ENCODE results near the gene CEP85. TPM values are rescaled to one million over a fixed set of nuclear protein-coding genes. Genes with fewer than 3 reads are reported as not detected.

CEP85 gene
- total RNA-seq, 1 experiment from 2014 or later, result 37.2 TPM

GRCh38 chr1:26197813-26198212 lies 36.2 kb upstream of the CEP85 start:
- Histone ChIP-seq H3K9me3 (ENCODE audit: control insufficient read depth in 1 of 2, insufficient read depth in 1 of 2, low read depth in 1 of 2, low read length in 2 of 2) (no peaks in the 10 kb centered on the region), H4K20me1 (ENCODE audit: insufficient read depth) (no peaks in the 10 kb centered on the region), H3K79me2 (ENCODE audit: insufficient read depth, low read length) (no peaks in the 10 kb centered on the region), H3K4me2 (ENCODE audit: low read length) (no peak overlapping the region), H3K4me1 (ENCODE audit: control insufficient read depth in 1 of 2, insufficient read depth in 2 of 2, low read length in 2 of 2) (peaks cover 2 to 4% of the 10 kb centered on the region in 2 experiments; a peak in 1 of 4 replicates), H3K27ac (ENCODE audit: low read depth, low read length) (no peak overlapping the region), H3K9ac (ENCODE audit: low read length) (no peak overlapping the region), H3K27me3 (ENCODE audit: insufficient read depth, low read length) (no peaks in the 10 kb centered on the region), H3K9me2 (ENCODE audit: insufficient read depth) (no peaks in the 10 kb centered on the region), H3K36me3 (ENCODE audit: control insufficient read depth in 1 of 2, insufficient read depth in 2 of 2, low read length in 2 of 2) (no peaks in the 10 kb centered on the region), H3K4me3 (replicated peaks in 1 of 2; ENCODE audit: low read depth in 1 of 2, low read length in 2 of 2) (no peak overlapping the region), H2AFZ (ENCODE audit: low read depth, low read length, poor library complexity, severe bottlenecking) (no peak overlapping the region)
- TF ChIP-seq ELF1 (IDR thresholded peaks at IDR 0.05; ENCODE audit: borderline replicate concordance, low read depth) (no peak), ZBTB33 (IDR thresholded peaks at IDR 0.05; ENCODE audit: extremely low read depth, insufficient replicate concordance, low read length) (no peak), ZFX (IDR thresholded peaks at IDR 0.05) (no peak), EZH2phosphoT487 (IDR thresholded peaks at IDR 0.05; ENCODE audit: borderline replicate concordance) (no peak), CBX3 (IDR thresholded peaks at IDR 0.05; ENCODE audit: low read depth) (no peak), POLR2A (IDR thresholded peaks at IDR 0.05; ENCODE audit: borderline replicate concordance, extremely low read depth, insufficient read depth, insufficient read length) (no peak), MAX (IDR thresholded peaks at IDR 0.05) (no peak), CTCF (IDR thresholded peaks at IDR 0.05 in 2 of 3, conservative IDR thresholded peaks at IDR 0.05 in 1 of 3; ENCODE audit: borderline replicate concordance in 1 of 3, insufficient read depth in 1 of 3, low read depth in 2 of 3, low read length in 2 of 3) (no peak), SRF (IDR thresholded peaks at IDR 0.05; ENCODE audit: low read depth) (no peak), REST (IDR thresholded peaks at IDR 0.05; ENCODE audit: low read depth) (no peak), RAD21 (IDR thresholded peaks at IDR 0.05; ENCODE audit: low read depth) (no peak), TCF7L2 (IDR thresholded peaks at IDR 0.05; ENCODE audit: borderline replicate concordance, extremely low read depth, insufficient read depth, insufficient read length) (no peak), SIN3A (IDR thresholded peaks at IDR 0.05; ENCODE audit: low read depth) (no peak), EGR1 (IDR thresholded peaks at IDR 0.05; ENCODE audit: low read depth) (no peak)
- ChIA-PET CTCF (no interaction called here), POLR2A (no interaction called here), RAD21 (ENCODE audit: low non-redundant PET in 1 of 2, low total read pairs in 2 of 2, uncharacterized antibody in 2 of 2, unreplicated experiment in 2 of 2) (no interaction called here)
- DNase-seq (ENCODE audit: low read depth, low spot score), result no peak
- no peak for ATAC-seq
- no TSS peak for BruUV-seq (replicated peaks)
- intact Hi-C loops (cut with micrococcal nuclease), result no loop called here
